ACC112 (cell line): ENCODE data around the gene CISD2.
"Not testable (repeated sequence)": the region's sequence is repeated elsewhere in the genome, so short reads cannot be mapped to it uniquely, and the experiment has no call there.

Experiments
- H2AFZ ChIP-seq: fragments of 200-600 bp; sonication (generic); one replicate; pipeline ENCODE4 v1.6.0; 2017; ENCODE audit warnings: antibody characterized with exemption, low read length; ENCODE audit not compliant: unreplicated experiment
- H3K27ac ChIP-seq: fragments of 200-600 bp; sonication (generic); 2 replicates; pipeline ENCODE4 v1.5.1; 2014; ENCODE audit warnings: low read depth, mild to moderate bottlenecking, antibody characterized with exemption, low read length, moderate library complexity
- H3K27me3 ChIP-seq: fragments of 200-600 bp; sonication (generic); 2 replicates; pipeline ENCODE4 v1.6.1; 2014; ENCODE audit warnings: mild to moderate bottlenecking, antibody characterized with exemption, low read length, moderate library complexity, mixed read lengths; ENCODE audit not compliant: insufficient read depth
- H3K36me3 ChIP-seq: fragments of 200-600 bp; sonication (generic); 2 replicates; pipeline ENCODE4 v1.6.1; 2016; ENCODE audit warnings: mild to moderate bottlenecking, antibody characterized with exemption, low read length, moderate library complexity, mixed read lengths; ENCODE audit not compliant: insufficient read depth
- H3K4me1 ChIP-seq: fragments of 200-600 bp; sonication (generic); one replicate; pipeline ENCODE4 v1.6.1; 2016; ENCODE audit warnings: low read length, mixed read lengths; ENCODE audit not compliant: insufficient read depth, unreplicated experiment, control insufficient read depth
- H3K4me3 ChIP-seq: fragments of 200-600 bp; sonication (generic); 2 replicates; pipeline ENCODE4 v1.5.1; 2014; ENCODE audit warnings: mild to moderate bottlenecking, low read depth, low read length
- H3K79me2 ChIP-seq: fragments of 200-600 bp; sonication (generic); one replicate; pipeline ENCODE4 v1.6.0; 2016; ENCODE audit warnings: low read length; ENCODE audit not compliant: control insufficient read depth, unreplicated experiment, insufficient read depth

The CISD2 gene

DNA sequence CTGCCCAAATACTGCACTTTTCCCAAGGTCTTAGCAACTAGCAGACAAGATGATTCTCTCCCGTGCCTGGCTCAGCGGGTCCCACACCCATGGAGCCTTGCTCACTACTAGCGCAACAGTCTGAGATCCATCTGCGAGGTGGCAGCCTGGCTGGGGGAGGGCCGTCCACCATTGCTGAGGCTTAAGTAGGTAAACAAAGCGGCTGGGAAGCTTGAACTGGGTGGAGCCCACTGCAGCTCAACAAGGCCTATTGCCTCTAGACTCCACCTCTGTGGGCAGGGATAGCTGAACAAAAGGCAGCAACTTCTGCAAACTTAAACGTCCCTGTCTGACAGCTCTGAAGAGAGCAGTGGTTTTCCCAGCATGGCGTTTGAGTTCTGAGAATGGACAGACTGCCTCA is 50.9 kb downstream of the CISD2 start:
- H3K4me3 ChIP-seq, H3K4me1 ChIP-seq, H3K36me3 ChIP-seq, H3K27ac ChIP-seq, H3K27me3 ChIP-seq, H2AFZ ChIP-seq, H3K79me2 ChIP-seq: not testable (repeated sequence)

DNA sequence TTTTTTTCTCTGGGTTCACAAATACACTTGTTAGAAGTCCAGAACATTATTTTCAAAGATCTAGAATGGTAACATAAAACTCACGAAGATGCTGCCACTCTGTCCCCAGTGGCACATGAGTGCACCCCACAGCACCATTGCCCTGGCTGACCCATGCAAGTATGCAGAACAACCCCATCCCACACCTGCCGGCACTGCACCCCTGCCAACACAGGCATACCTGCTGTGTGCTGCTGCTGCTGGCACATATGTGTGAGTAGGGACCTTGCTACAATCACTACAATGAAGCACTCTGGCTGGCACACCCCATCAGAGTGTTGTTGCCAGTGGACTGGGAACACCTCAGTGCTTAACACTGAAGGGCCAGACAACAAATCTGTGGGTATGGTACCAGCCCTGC is 66.9 kb downstream of the CISD2 start:
- no peak overlapping the region for H3K4me3 ChIP-seq
- H3K27ac ChIP-seq: no peak overlapping the region
- peaks cover 5% of the 10 kb centered on the region; the same call in 1 of the 2 replicates for H3K27me3 ChIP-seq
- no peaks in the 10 kb centered on the region for H3K36me3 ChIP-seq
- no peaks in the 10 kb centered on the region for H3K79me2 ChIP-seq
- H2AFZ ChIP-seq: no peak overlapping the region
- no peaks in the 10 kb centered on the region for H3K4me1 ChIP-seq

DNA sequence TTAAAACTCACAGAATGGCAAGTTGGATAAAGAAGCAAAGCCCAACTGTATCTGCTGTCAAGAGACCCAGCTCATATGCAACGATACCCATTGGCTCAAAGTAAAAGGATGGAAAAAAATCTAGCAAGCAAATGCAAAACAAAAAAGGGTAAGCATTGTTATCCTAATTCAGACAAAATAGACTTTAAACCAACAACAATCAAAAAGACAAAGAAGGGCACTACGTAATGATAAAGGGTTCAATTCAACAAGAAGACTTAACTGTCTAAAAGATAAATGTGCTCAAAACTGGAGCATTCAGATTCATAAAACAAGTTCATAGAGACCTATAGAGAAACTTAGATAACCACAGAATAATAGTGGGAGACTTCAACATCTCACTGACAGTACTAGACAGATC is 69.3 kb downstream of the CISD2 start:
- H3K27ac ChIP-seq, H3K4me1 ChIP-seq, H3K79me2 ChIP-seq, H3K36me3 ChIP-seq, H2AFZ ChIP-seq, H3K27me3 ChIP-seq, H3K4me3 ChIP-seq: not testable (repeated sequence)
